SK-N-SH treated with all-trans-retinoic acid at 6 μM for 48 hours (cell line): ENCODE measurements around the gene FAM184A.

Experiments used
- ARNTL ChIP-seq: fragments of 450-650 bp; formaldehyde crosslinking; IDR thresholded peaks from 2 replicates; pipeline ENCODE4 v1.5.0; 2020; ENCODE audit warnings: low read depth, mild to moderate bottlenecking, moderate library complexity, borderline replicate concordance
- CREB5 ChIP-seq: fragments of 250-450 bp; sonication (Bioruptor Pico); IDR thresholded peaks from 2 replicates; pipeline ENCODE4 v1.5.1; 2020; ENCODE audit warnings: low read depth, mild to moderate bottlenecking, moderate library complexity
- GLIS3 ChIP-seq: fragments of 250-450 bp; sonication (Bioruptor Pico); IDR thresholded peaks from 2 replicates; pipeline ENCODE4 v1.5.0; 2020; ENCODE audit warnings: mild to moderate bottlenecking, moderate library complexity
- POU6F1 ChIP-seq: fragments of 250-450 bp; sonication (Bioruptor Pico); IDR thresholded peaks from 2 replicates; pipeline ENCODE4 v1.8.0; 2021; ENCODE audit warnings: low read depth, mild to moderate bottlenecking, moderate library complexity, borderline replicate concordance
- RARB ChIP-seq: fragments of 250-450 bp; sonication (Bioruptor Pico); IDR thresholded peaks from 2 replicates; pipeline ENCODE4 v1.8.0; 2021; ENCODE audit warnings: mild to moderate bottlenecking, moderate library complexity
- TOX ChIP-seq: fragments of 250-450 bp; sonication (Bioruptor Pico); IDR thresholded peaks from 2 replicates; pipeline ENCODE4 v1.8.0; 2021; ENCODE audit warnings: mild to moderate bottlenecking, moderate library complexity, borderline replicate concordance
- TSHZ2 ChIP-seq: fragments of 250-450 bp; sonication (Bioruptor Pico); IDR thresholded peaks from 2 replicates; pipeline ENCODE4 v1.5.0; 2020; ENCODE audit warnings: mild to moderate bottlenecking, moderate library complexity
- ZFP3 ChIP-seq: fragments of 250-450 bp; sonication (Bioruptor Pico); IDR thresholded peaks from 2 replicates; pipeline ENCODE4 v1.5.0; 2020; ENCODE audit warnings: mild to moderate bottlenecking, moderate library complexity
- ZNF565 ChIP-seq: fragments of 450-650 bp; formaldehyde crosslinking; conservative IDR thresholded peaks from 2 replicates; pipeline ENCODE4 v1.5.0; 2020; ENCODE audit warnings: low read depth, mild to moderate bottlenecking, moderate library complexity
- ZNF8 ChIP-seq: fragments of 450-650 bp; formaldehyde crosslinking; IDR thresholded peaks from 2 replicates; pipeline ENCODE4 v1.5.0; 2020; ENCODE audit warnings: mild to moderate bottlenecking, moderate library complexity

GRCh38 chr6:119102901-119103300 lies 24.4 kb upstream of the FAM184A start:
- TF ChIP-seq ZNF8 (CRISPR knock-in tag) (no peak), ARNTL (CRISPR knock-in tag) (no peak), POU6F1 (CRISPR knock-in tag) (no peak), TOX (CRISPR knock-in tag) (no peak), TSHZ2 (no peak), ZNF565 (no peak), RARB (no peak), GLIS3 (no peak), CREB5 (CRISPR knock-in tag) (no peak), ZFP3 (CRISPR knock-in tag) (no peak)
